GM18499 (cell line): ENCODE results near the gene DGKB.
A peak's percentile ranks its signal among the peaks of the same experiment; 100 is the strongest.

ENCODE experiments used
- ATAC-seq: cut with Tn5 transposase; IDR thresholded peaks from one replicate; pipeline ENCODE4 v1.9.1; 2021; ENCODE audit warnings: moderate number of reproducible peaks; ENCODE audit not compliant: insufficient read depth, unreplicated experiment

The DGKB gene

DNA sequence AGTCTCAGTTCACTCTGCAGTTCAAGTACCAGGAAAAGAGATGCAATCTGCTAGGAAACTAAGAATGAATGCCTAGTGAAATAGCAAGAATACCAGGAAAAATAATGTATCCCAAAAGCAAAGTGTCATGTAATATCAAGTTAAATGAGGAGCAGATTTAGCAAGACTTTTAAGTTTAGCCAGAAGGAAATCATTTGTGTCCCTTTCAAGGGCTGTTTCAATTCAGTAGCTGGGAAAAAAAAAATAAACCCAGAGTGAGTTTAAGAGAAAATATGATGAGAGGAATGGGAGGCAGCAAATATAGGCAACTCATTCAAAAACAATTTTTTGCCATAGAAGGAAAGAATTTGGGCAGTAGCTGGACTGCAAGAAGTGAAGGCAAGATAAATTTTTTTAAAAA is 135.8 kb downstream of the DGKB start:
- ATAC-seq, result no peak

- no peak for ATAC-seq
Observed at GRCh38 chr7:14765731-14766130, 136.8 kb downstream of the DGKB start.

- ATAC-seq, result no peak
Observed at GRCh38 chr7:14762561-14762960, 140.0 kb downstream of the DGKB start.

DNA sequence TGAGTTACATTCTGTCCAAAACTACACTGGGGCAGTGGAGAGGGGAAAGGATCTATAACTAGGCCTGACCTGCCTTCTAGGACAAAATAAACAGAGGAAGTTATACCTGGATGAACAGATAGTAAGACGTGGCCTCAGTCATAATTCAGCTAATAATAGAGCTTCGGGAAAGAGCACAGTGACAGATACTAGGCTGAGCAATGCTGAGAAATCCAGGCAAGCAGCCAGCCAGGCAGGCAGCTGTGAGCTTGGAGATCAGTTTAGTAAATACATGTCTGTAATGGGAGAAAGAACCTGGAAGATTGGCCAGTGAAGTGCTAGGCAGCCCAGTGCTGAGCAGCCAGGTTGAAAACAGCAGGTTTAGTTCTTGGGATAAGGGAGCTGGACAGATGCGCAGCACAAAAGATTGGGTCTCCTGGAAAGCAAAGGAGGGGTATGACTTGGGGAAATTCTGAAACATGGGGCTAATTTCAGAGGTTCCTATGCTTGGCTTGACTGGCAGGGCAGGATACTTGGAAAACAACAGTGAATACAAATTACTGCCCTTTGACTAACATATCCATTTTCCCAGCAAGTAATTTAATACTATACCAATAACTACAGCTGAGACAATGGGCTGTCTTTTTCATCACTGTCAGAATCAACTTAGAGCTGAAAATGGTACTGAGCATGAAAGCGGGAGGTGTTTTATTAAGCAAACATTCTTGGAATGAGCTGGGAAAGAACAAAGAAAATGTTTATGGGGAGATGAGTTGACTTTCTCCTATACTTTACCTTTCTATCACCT is 140.8 kb downstream of the DGKB start:
- ATAC-seq, result no peak

- no peak for ATAC-seq
Observed at GRCh38 chr7:14760730-14761478, 141.6 kb downstream of the DGKB start.

- ATAC-seq, result no peak
Observed at GRCh38 chr7:14759785-14760184, 142.8 kb downstream of the DGKB start.

GRCh38 chr7:14754631-14755030 is 147.9 kb downstream of the DGKB start:
- no peak for ATAC-seq

DNA sequence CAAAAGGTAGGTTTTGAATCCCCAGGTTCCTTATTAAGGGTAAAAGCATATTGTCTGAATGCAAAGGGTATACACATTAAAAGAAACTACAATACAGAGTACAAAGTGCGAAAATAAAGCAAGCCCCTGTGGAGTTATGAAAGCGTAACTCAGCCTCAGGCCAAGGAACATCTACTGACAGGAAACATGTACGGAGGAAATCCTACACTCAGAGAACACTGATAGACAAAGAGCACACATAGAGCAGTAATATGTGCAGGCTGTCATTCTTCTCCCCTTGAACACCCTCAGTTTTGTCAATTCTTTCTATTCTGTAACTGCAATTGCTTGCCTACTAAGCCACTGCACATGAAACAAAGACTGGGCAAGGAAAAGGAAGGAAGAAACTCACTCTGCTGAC is 150.2 kb downstream of the DGKB start:
- ATAC-seq, result no peak

DNA sequence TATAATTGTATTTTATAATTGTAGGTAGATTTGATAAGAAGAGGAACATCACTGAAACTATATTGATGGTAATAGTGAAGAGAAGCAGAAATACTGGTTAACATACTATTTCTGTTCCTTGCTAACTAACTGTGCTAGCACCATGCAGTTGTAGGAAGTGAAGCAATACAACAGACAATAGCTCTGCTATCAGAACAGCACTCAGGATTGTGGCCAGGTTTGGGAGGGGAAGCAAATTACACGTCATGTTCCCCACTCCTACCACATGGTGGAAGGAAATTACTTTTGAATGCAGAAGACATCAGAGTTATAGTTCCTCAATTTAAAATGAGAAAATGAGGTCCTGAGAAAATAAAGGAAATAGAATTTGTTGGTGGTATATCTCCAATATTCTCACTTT is 151.1 kb downstream of the DGKB start:
- no peak for ATAC-seq

DNA sequence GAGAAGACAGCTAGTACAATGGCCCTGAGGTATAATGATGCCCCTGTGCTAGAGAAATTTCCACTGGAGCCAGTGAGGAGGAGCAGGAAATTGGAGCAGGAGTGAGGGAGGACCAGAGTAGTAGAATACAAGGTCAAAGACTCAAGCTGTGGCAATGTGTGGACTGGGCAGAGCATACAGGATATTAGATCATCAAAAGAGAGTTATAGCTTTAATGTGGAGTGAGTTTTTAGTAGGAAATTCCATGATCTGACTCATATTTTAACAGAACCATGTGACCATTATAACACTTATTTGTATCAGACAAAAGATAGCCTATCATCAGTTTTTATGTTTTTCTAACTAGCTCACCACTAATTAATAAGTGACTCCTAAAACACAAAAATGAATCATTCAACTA is 154.1 kb downstream of the DGKB start:
- ATAC-seq, result no peak

DNA sequence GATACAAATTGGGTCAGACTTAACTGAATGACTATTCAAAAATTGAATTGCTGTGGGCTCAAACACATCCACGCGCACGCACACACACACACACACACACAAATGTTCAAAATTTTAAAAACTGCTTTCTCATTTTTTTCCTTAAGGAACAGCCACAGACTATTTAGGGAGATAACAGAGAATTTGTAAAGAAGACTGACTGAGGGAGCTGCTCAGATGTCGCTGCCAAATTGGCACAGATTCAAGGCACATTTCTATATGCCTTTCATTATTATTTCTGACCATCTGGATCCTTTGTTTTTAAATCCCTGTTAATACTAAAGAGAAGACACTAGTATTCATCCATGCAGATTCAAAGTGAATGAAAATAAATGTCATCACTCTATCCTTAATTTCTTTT is 154.8 kb downstream of the DGKB start:
- no peak for ATAC-seq

DNA sequence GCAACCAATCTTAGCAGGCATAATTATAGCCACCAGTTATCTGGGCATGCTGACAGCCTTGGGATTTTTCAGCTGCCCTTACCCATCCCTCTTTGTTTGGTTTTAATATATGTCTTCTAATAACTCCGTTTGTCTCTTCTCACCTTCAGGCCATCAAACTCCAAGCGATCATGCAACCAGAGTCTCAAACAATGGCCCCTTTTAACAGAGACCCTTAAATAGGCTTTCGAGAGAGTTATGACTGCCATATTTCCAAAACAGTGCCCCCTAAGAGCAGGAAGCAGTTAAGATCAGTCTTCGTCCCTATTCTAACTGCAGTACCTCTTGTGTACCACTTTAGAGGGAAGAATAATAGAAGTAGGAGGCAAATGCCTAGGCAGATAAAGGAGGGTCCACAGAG is 157.5 kb downstream of the DGKB start:
- ATAC-seq, result no peak

DNA sequence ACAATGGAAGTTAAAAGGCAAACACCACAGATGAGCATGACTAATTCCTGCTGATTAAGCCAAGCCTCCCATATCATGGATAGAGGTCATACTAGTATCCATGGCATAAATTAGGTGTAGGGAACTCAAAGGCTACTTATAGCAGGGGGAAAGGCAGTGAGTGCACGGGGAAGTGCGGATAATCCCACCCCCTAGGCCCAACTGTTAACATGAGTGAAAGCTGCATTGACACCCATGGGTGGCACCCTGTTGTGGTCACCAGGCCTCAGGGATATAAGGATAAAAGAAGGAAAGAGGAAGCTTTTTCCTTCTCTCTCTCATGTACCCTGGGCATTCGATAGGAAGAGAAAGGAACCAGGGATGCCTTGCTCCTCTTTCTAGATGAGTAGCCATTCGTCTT is 161.9 kb downstream of the DGKB start:
- ATAC-seq, result no peak

- no peak for ATAC-seq
Observed at GRCh38 chr7:14739841-14740185, 162.7 kb downstream of the DGKB start.

- ATAC-seq, result no peak
Observed at GRCh38 chr7:14739168-14739840, 163.2 kb downstream of the DGKB start.

GRCh38 chr7:14738086-14738485 is 164.5 kb downstream of the DGKB start:
- ATAC-seq, result no peak

DNA sequence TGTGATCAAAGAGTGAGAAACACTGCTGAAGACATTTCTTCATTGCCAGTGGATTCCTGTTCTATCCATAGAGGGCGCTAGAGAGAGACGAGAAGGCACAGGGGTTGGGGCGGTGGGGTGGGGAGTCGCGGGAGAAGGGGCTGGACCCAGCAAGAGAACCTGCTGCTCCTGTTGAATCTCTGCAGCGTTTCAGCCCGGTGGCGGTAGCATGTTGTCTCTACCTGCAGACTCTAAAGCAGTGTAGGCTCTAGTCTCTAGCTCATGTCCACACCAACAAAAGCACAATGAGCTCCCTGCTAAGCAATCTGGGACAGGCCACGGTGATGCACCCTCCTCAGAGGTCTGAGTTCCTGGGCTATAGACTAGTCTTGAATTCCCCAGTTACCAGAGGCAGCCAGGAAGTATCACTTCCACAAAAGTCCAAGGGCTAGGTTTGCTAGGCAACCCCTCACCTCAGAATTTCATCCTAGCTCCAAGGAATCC is 167.7 kb downstream of the DGKB start:
- no peak for ATAC-seq

GRCh38 chr7:14720785-14721184 is 181.8 kb downstream of the DGKB start:
- no peak for ATAC-seq

DNA sequence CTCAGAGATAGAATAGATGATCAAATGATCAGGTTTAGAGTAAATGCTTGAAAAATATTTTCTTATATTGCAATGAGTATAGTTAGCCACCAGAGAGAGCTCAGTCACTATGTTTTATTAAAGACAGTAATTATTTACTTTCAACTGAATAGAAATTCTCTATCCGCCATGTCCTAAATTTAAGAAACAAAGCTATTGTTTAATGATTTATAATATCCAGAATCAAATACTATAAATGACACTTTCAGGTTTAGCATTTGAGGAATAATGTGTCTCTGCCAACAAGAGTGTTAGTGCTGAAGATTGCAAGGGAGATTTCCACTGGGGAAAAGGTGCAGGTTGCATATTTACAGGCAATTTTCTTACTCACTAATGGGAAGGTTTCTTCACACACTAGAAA is 184.7 kb downstream of the DGKB start:
- ATAC-seq, result no peak

DNA sequence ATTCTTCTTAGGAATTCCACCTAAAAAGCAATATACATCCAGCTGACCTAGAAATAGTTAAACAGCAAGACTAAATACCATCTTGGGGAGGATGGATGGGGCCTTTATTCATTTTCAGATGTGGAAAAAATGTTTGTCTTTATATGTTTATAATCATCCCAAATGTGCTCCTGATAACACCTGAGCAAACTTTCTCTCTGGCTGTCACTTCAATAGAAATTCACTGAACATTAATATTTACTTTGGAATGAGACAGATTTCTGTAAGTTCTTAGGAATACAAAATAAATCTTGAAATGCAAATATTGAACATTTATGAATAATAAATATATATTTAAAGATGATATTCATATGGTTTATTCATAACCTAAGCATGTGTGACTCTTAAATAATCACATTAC is 185.4 kb downstream of the DGKB start:
- no peak for ATAC-seq

DNA sequence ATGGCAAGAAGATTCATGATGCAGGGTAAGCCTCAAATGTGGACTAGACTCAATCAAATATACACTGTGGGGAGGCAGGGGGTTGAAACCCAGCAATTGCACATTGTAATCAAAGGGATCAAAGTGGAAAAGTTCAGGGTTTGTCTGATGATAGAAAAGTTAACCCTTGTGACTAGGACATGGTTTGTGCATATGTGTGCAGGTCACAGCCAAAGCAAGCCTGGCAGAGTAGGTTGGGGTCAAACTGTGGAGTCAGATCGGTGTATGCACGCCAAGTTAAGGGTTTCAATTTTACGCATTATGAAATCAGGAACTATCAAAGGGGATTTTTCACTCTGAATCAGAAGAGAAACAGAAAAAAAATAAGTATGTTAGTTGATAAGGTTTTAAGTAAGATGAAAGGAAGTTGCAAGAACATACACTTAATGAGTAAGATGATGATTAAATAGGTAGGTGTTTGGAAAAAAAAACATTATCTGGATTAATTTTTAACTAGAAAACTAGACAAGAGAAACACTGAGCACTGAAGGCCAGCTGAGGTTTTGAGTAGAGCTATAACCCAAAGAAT is 188.3 kb downstream of the DGKB start:
- peak; percentile 90 for ATAC-seq
